DND-41 (cell line): Measurements from ENCODE around the gene RABL2A.
"Not testable (repeated sequence)": the region's sequence is repeated elsewhere in the genome, so short reads cannot be mapped to it uniquely, and the experiment has no call there.

Experiments
- ATAC-seq: fragments of 200-7000 bp; cut with Tn5 transposase; 3 replicates; pipeline ENCODE4 v1.9.1; 2021; ENCODE audit warnings: low read depth; ENCODE audit not compliant: insufficient read depth
- DNase-seq: peaks from one replicate; pipeline ENCODE4 v3.0.0-alpha.2; 2020
- H2AFZ ChIP-seq: 2 replicates; pipeline ENCODE4 v1.6.0; 2012; ENCODE audit warnings: low read depth, low read length
- H3K27ac ChIP-seq: 2 replicates; pipeline ENCODE4 v1.5.1; 2012; ENCODE audit warnings: low read length, inconsistent platforms
- H3K27me3 ChIP-seq: fragments of 200-600 bp; sonication (generic); 2 replicates; pipeline ENCODE4 v1.6.0; 2012; ENCODE audit warnings: low read length, mild to moderate bottlenecking, inconsistent platforms; ENCODE audit not compliant: insufficient read depth, poor library complexity
- H3K36me3 ChIP-seq: 2 replicates; pipeline ENCODE4 v1.5.1; 2012; ENCODE audit warnings: low read length, inconsistent platforms; ENCODE audit not compliant: insufficient read depth
- H3K4me1 ChIP-seq: 2 replicates; pipeline ENCODE4 v1.5.1; 2012; ENCODE audit warnings: mild to moderate bottlenecking, low read length; ENCODE audit not compliant: insufficient read depth
- H3K4me2 ChIP-seq: 2 replicates; pipeline ENCODE4 v1.6.0; 2012; ENCODE audit warnings: mild to moderate bottlenecking, moderate library complexity, low read length, inconsistent platforms; ENCODE audit not compliant: insufficient read depth
- H3K4me3 ChIP-seq, 2 experiments: fragments of 200-600 bp in 1 of 2; shearing (Covaris generic) in 1 of 2; 2 replicates each; pipeline ENCODE4 v1.5.1; 2012 to 2016; ENCODE audit warnings: inconsistent platforms in 2 of 2, low read length in 2 of 2, mild to moderate bottlenecking in 2 of 2, low read depth in 1 of 2, moderate library complexity in 1 of 2
- H3K79me2 ChIP-seq: 2 replicates; pipeline ENCODE4 v1.6.0; 2012; ENCODE audit warnings: low read length, inconsistent platforms; ENCODE audit not compliant: insufficient read depth
- H3K9ac ChIP-seq: 2 replicates; pipeline ENCODE4 v1.6.0; 2012; ENCODE audit warnings: low read depth, mild to moderate bottlenecking, inconsistent platforms, low read length, moderate library complexity
- H3K9me3 ChIP-seq: 2 replicates; pipeline ENCODE4 v1.5.1; 2012; ENCODE audit warnings: low read length, moderate library complexity, mild to moderate bottlenecking, inconsistent platforms; ENCODE audit not compliant: insufficient read depth, severe bottlenecking
- H4K20me1 ChIP-seq: 2 replicates; pipeline ENCODE4 v1.6.0; 2012; ENCODE audit warnings: low read length; ENCODE audit not compliant: insufficient read depth

RABL2A gene

GRCh38 chr2:113652599-113652998, 25.5 kb downstream of the RABL2A start:
- H3K4me1 ChIP-seq, H3K79me2 ChIP-seq, H3K27ac ChIP-seq, ATAC-seq, H3K27me3 ChIP-seq, DNase-seq, H3K4me3 ChIP-seq, H4K20me1 ChIP-seq, H2AFZ ChIP-seq, H3K9me3 ChIP-seq, H3K9ac ChIP-seq, H3K36me3 ChIP-seq, H3K4me2 ChIP-seq: not testable (repeated sequence)

GRCh38 chr2:113656031-113656624, 29.1 kb downstream of the RABL2A start:
- H3K9ac ChIP-seq, H3K79me2 ChIP-seq, DNase-seq, H3K4me2 ChIP-seq, H4K20me1 ChIP-seq, H3K27ac ChIP-seq, H3K27me3 ChIP-seq, H3K9me3 ChIP-seq, H3K4me3 ChIP-seq, H3K4me1 ChIP-seq, ATAC-seq, H3K36me3 ChIP-seq, H2AFZ ChIP-seq: not testable (repeated sequence)

GRCh38 chr2:113657735-113658134, 30.7 kb downstream of the RABL2A start:
- not testable (repeated sequence) for H3K4me3 ChIP-seq, H3K4me2 ChIP-seq, DNase-seq, H3K9me3 ChIP-seq, H3K27me3 ChIP-seq, H3K9ac ChIP-seq, H3K36me3 ChIP-seq, H3K79me2 ChIP-seq, ATAC-seq, H4K20me1 ChIP-seq, H3K4me1 ChIP-seq, H3K27ac ChIP-seq, H2AFZ ChIP-seq

- not testable (repeated sequence) for H3K36me3 ChIP-seq, H3K4me2 ChIP-seq, H3K9me3 ChIP-seq, H3K4me3 ChIP-seq, H3K4me1 ChIP-seq, H3K9ac ChIP-seq, ATAC-seq, H4K20me1 ChIP-seq, H3K27me3 ChIP-seq, H2AFZ ChIP-seq, DNase-seq, H3K27ac ChIP-seq, H3K79me2 ChIP-seq
These were observed 36.4 kb downstream of the RABL2A start for GRCh38 chr2:113663285-113664060.

- H3K4me3 ChIP-seq, ATAC-seq, H3K9me3 ChIP-seq, H3K4me1 ChIP-seq, H3K4me2 ChIP-seq, H3K27me3 ChIP-seq, H2AFZ ChIP-seq, H3K79me2 ChIP-seq, H3K9ac ChIP-seq, DNase-seq, H4K20me1 ChIP-seq, H3K36me3 ChIP-seq, H3K27ac ChIP-seq: not testable (repeated sequence)
These were observed 37.9 kb downstream of the RABL2A start for GRCh38 chr2:113664761-113665533.

GRCh38 chr2:113669013-113669412, 41.9 kb downstream of the RABL2A start:
- not testable (repeated sequence) for H3K9ac ChIP-seq, DNase-seq, H3K4me3 ChIP-seq, H2AFZ ChIP-seq, H3K27me3 ChIP-seq, H4K20me1 ChIP-seq, H3K27ac ChIP-seq, H3K4me1 ChIP-seq, H3K4me2 ChIP-seq, H3K79me2 ChIP-seq, H3K36me3 ChIP-seq, H3K9me3 ChIP-seq, ATAC-seq
